Lower leg skin (tissue), 3 donors: ENCODE data around the gene TAAR5.
"Not testable (repeated sequence)": the region's sequence is repeated elsewhere in the genome, so short reads cannot be mapped to it uniquely, and the experiment has no call there.

ENCODE experiments used
- CTCF ChIP-seq, 3 donors: fragments of 450-650 bp; IDR thresholded peaks; one replicate each; pipeline ENCODE4 v1.5.1; 2016; ENCODE audit warnings: antibody characterized with exemption in 3 of 3, mild to moderate bottlenecking in 3 of 3, moderate library complexity in 2 of 3
- POLR2A ChIP-seq, 2 donors: fragments of 450-650 bp; IDR thresholded peaks; one replicate each; pipeline ENCODE4 v1.6.1; 2016 to 2017; ENCODE audit warnings: antibody characterized with exemption in 2 of 2, mild to moderate bottlenecking in 1 of 2, moderate library complexity in 1 of 2

GRCh38 chr6:132600900-132601299, 11.4 kb upstream of the TAAR5 start:
- TF ChIP-seq CTCF, POLR2A (IDR thresholded peaks at IDR 0.05): not testable (repeated sequence)
